H9 (cell line): ENCODE data around the gene AMT. TPM values are rescaled to one million over a fixed set of nuclear protein-coding genes. Genes with fewer than 3 reads are reported as not detected.
A peak's percentile ranks its signal among the peaks of the same experiment; 100 is the strongest.

Experiments
- DNase-seq: peaks from one replicate; pipeline ENCODE4 v3.0.0-alpha.2; 2017
- H2AFZ ChIP-seq: one replicate; pipeline ENCODE4 v1.6.1; 2013; ENCODE audit warnings: mild to moderate bottlenecking, low read length, control low read depth, moderate library complexity
- H2AK5ac ChIP-seq: 2 replicates; pipeline ENCODE4 v1.6.1; 2013; ENCODE audit warnings: low read length, control low read depth, mixed read lengths; ENCODE audit not compliant: insufficient read length
- H2BK120ac ChIP-seq: one replicate; pipeline ENCODE4 v1.6.1; 2013; ENCODE audit warnings: low read depth, mild to moderate bottlenecking, low read length, control low read depth, inconsistent platforms; ENCODE audit not compliant: poor library complexity, severe bottlenecking
- H2BK12ac ChIP-seq: 2 replicates; pipeline ENCODE4 v1.6.1; 2013; ENCODE audit warnings: low read length, control low read depth, mixed read lengths, low read depth; ENCODE audit not compliant: insufficient read length
- H2BK15ac ChIP-seq: 2 replicates; pipeline ENCODE4 v1.6.1; 2013; ENCODE audit warnings: low read depth, low read length, control low read depth
- H2BK20ac ChIP-seq: one replicate; pipeline ENCODE4 v1.6.1; 2013; ENCODE audit warnings: low read depth, mild to moderate bottlenecking, low read length, control low read depth, inconsistent platforms; ENCODE audit not compliant: poor library complexity, severe bottlenecking
- H2BK5ac ChIP-seq: 2 replicates; pipeline ENCODE4 v1.6.1; 2013; ENCODE audit warnings: low read length, control low read depth, mixed read lengths; ENCODE audit not compliant: insufficient read length
- H3K14ac ChIP-seq: 2 replicates; pipeline ENCODE4 v1.6.1; 2013; ENCODE audit warnings: low read length, control low read depth; ENCODE audit not compliant: insufficient read depth
- H3K18ac ChIP-seq: 2 replicates; pipeline ENCODE4 v1.6.1; 2013; ENCODE audit warnings: low read depth, mild to moderate bottlenecking, mixed read lengths, low read length, control low read depth; ENCODE audit not compliant: insufficient read length
- H3K23ac ChIP-seq: 2 replicates; pipeline ENCODE4 v1.6.1; 2013; ENCODE audit warnings: low read length, control low read depth, mixed read lengths, low read depth; ENCODE audit not compliant: insufficient read length
- H3K23me2 ChIP-seq: 2 replicates; pipeline ENCODE4 v1.6.1; 2013; ENCODE audit warnings: low read depth, mild to moderate bottlenecking, mixed read lengths, low read length, control low read depth; ENCODE audit not compliant: insufficient read length, poor library complexity, severe bottlenecking
- H3K27ac ChIP-seq: 2 replicates; pipeline ENCODE4 v1.5.1; 2013; ENCODE audit warnings: low read length, control low read depth, mixed read lengths, low read depth; ENCODE audit not compliant: insufficient read length
- H3K27me3 ChIP-seq: 2 replicates; pipeline ENCODE4 v1.6.1; 2013; ENCODE audit warnings: low read length, control low read depth, inconsistent platforms; ENCODE audit not compliant: insufficient read depth
- H3K4ac ChIP-seq: 2 replicates; pipeline ENCODE4 v1.6.1; 2013; ENCODE audit warnings: low read depth, mild to moderate bottlenecking, control low read depth, inconsistent platforms, low read length, moderate library complexity
- H3K4me1 ChIP-seq: 2 replicates; pipeline ENCODE4 v1.6.1; 2013; ENCODE audit warnings: low read length, control low read depth, inconsistent platforms; ENCODE audit not compliant: insufficient read depth
- H3K4me2 ChIP-seq: 2 replicates; pipeline ENCODE4 v1.6.1; 2013; ENCODE audit warnings: low read length, control low read depth, mixed read lengths; ENCODE audit not compliant: insufficient read length, insufficient read depth
- H3K56ac ChIP-seq: 2 replicates; pipeline ENCODE4 v1.6.1; 2013; ENCODE audit warnings: low read depth, mild to moderate bottlenecking, mixed read lengths, low read length, control low read depth; ENCODE audit not compliant: insufficient read length
- H3K79me1 ChIP-seq: 2 replicates; pipeline ENCODE4 v1.6.1; 2013; ENCODE audit warnings: low read depth, mild to moderate bottlenecking, moderate library complexity, low read length, control low read depth, inconsistent platforms; ENCODE audit not compliant: insufficient read depth, poor library complexity, severe bottlenecking
- H3K79me2 ChIP-seq: 2 replicates; pipeline ENCODE4 v1.6.1; 2013; ENCODE audit warnings: low read length, control low read depth, inconsistent platforms; ENCODE audit not compliant: insufficient read depth
- H3K9ac ChIP-seq: 2 replicates; pipeline ENCODE4 v1.6.1; 2013; ENCODE audit warnings: low read length, control low read depth, mixed read lengths; ENCODE audit not compliant: insufficient read length; ENCODE audit errors: extremely low read depth
- H3K9me3 ChIP-seq: one replicate; pipeline ENCODE4 v1.6.1; 2013; ENCODE audit warnings: low read depth, low read length, inconsistent platforms; ENCODE audit not compliant: control insufficient read depth
- H3T11ph ChIP-seq: one replicate; pipeline ENCODE4 v1.6.1; 2013; ENCODE audit warnings: mild to moderate bottlenecking, low read length, control low read depth, inconsistent platforms
- H4K20me1 ChIP-seq: one replicate; pipeline ENCODE4 v1.6.1; 2013; ENCODE audit not compliant: control insufficient read depth, insufficient read length, insufficient read depth
- H4K5ac ChIP-seq: 2 replicates; pipeline ENCODE4 v1.6.1; 2013; ENCODE audit warnings: low read depth, mild to moderate bottlenecking, mixed read lengths, low read length, control low read depth; ENCODE audit not compliant: insufficient read length
- H4K8ac ChIP-seq: replicated peaks from 2 replicates; pipeline ENCODE4 v1.6.1; 2013; ENCODE audit warnings: low read length, control low read depth, mixed read lengths, low read depth; ENCODE audit not compliant: insufficient read length
- H4K91ac ChIP-seq: 2 replicates; pipeline ENCODE4 v1.6.1; 2013; ENCODE audit warnings: low read depth, mild to moderate bottlenecking, moderate library complexity, mixed read lengths, low read length, control low read depth; ENCODE audit not compliant: insufficient read length
- H3K27ac Mint-ChIP-seq, 3 experiments: 2 replicates in 2 of 3; 3 replicates in 1 of 3; pipeline ENCODE4 v1.8.0; 2020 to 2021; ENCODE audit warnings: mixed read lengths in 3 of 3, mild to moderate bottlenecking in 1 of 3, moderate library complexity in 1 of 3
- H3K27me3 Mint-ChIP-seq: 2 replicates; pipeline ENCODE4 v1.8.0; 2021; ENCODE audit warnings: low read depth, mild to moderate bottlenecking, moderate library complexity, mixed read lengths
- H3K36me3 Mint-ChIP-seq, 3 experiments: 2 replicates in 2 of 3; 3 replicates in 1 of 3; pipeline ENCODE4 v1.8.0; 2020 to 2021; ENCODE audit warnings: low read depth in 3 of 3, mixed read lengths in 3 of 3; ENCODE audit not compliant: insufficient read depth in 1 of 3
- H3K4me1 Mint-ChIP-seq, 2 experiments: 2 replicates each; pipeline ENCODE4 v1.8.0; 2020; ENCODE audit warnings: mixed read lengths in 2 of 2
- H3K4me3 Mint-ChIP-seq, 2 experiments: 2 replicates in 1 of 2; 3 replicates in 1 of 2; pipeline ENCODE4 v1.8.0; 2020 to 2021; ENCODE audit warnings: mild to moderate bottlenecking in 2 of 2, mixed read lengths in 2 of 2, moderate library complexity in 1 of 2
- H3K9me3 Mint-ChIP-seq, 2 experiments: 2 replicates in 1 of 2; 3 replicates in 1 of 2; pipeline ENCODE4 v1.8.0; 2020; ENCODE audit warnings: mild to moderate bottlenecking in 2 of 2, mixed read lengths in 2 of 2, moderate library complexity in 1 of 2
- CTCF ChIP-seq: fragments of 200-600 bp; sonication (generic); conservative IDR thresholded peaks from 3 replicates; pipeline ENCODE4 v1.8.0; 2021; ENCODE audit warnings: antibody characterized with exemption, mild to moderate bottlenecking
- WGBS: extraction: QIAGEN DNeasy Blood & Tissue Kit; methylation state at CpG from one replicate; pipeline ENCODE4 v1.1.7; 2013; ENCODE audit warnings: missing lambda C conversion rate, low lambda C conversion rate, mixed read lengths; ENCODE audit not compliant: insufficient read length; ENCODE audit errors: extremely low coverage; 5-methylcytosine and 5-hydroxymethylcytosine counted together
- total RNA-seq: library from RNA; stranded (reverse); gene quantifications from 2 replicates; pipeline ENCODE4 v1.2.1, GENCODE V29; 2021

The AMT gene
- total RNA-seq, 1 experiment from 2014 or later: 41.2 TPM

- Mint-ChIP-seq H3K4me3 (no peak overlapping the region), H3K27ac (peak overlapping the region in 1 of 3 experiments; percentile 38; a peak in 1 of 7 replicates), H3K36me3 (peaks cover 2 to 11% (median 11%) of the 10 kb centered on the region in 3 experiments; a peak in 6 of 7 replicates), H3K9me3 (no peaks in the 10 kb centered on the region; a peak in 1 of 5 replicates), H3K27me3 (no peaks in the 10 kb centered on the region), H3K4me1 (no peaks in the 10 kb centered on the region; a peak in 2 of 4 replicates)
- no peak overlapping the region for H3K27ac ChIP-seq
- no peaks in the 10 kb centered on the region for H3K23me2 ChIP-seq
- H4K20me1 ChIP-seq: no peaks in the 10 kb centered on the region
- H3K27me3 ChIP-seq: no peaks in the 10 kb centered on the region
- H3K4me1 ChIP-seq: no peaks in the 10 kb centered on the region
- no peak overlapping the region for H2BK20ac ChIP-seq
- DNase-seq: no peak
- H4K91ac ChIP-seq: no peak overlapping the region
- no peak overlapping the region for H3K18ac ChIP-seq
- no peak overlapping the region for H3K56ac ChIP-seq
- H4K5ac ChIP-seq: no peak overlapping the region
- H2AFZ ChIP-seq: no peak overlapping the region
- no peaks in the 10 kb centered on the region for H3K9me3 ChIP-seq
- no peak overlapping the region for H2BK15ac ChIP-seq
- no peak overlapping the region for H3K4me2 ChIP-seq
- no peak overlapping the region for H3K4ac ChIP-seq
- H3K79me2 ChIP-seq: peaks cover 37% of the 10 kb centered on the region; the same call in 1 of the 2 replicates
- no peak for TF ChIP-seq CTCF
- no peak overlapping the region for H3T11ph ChIP-seq
- no peak overlapping the region for H3K23ac ChIP-seq
- no peak overlapping the region for H3K14ac ChIP-seq
- WGBS: no CpG with 5 or more reads among the region's 11 CpGs
- no peak overlapping the region for H2BK120ac ChIP-seq
- no peak overlapping the region for H2AK5ac ChIP-seq
- peaks cover 12% of the 10 kb centered on the region for H3K79me1 ChIP-seq
- H2BK5ac ChIP-seq: no peak overlapping the region
- H2BK12ac ChIP-seq: no peak overlapping the region
- H3K9ac ChIP-seq: no peak overlapping the region
- H4K8ac ChIP-seq: no peak overlapping the region
These were observed 36.1 kb downstream of the AMT start for GRCh38 chr3:49386056-49386756.
